PC-3 (cell line): ENCODE data around the gene UBAC2. TPM values are rescaled to one million over a fixed set of nuclear protein-coding genes. Genes with fewer than 3 reads are reported as not detected.
"Not testable (repeated sequence)": the region's sequence is repeated elsewhere in the genome, so short reads cannot be mapped to it uniquely, and the experiment has no call there.

ENCODE experiments used
- ATAC-seq: fragments of 200-7000 bp; cut with Tn5 transposase; 2 replicates; pipeline ENCODE4 v1.9.1; 2020; ENCODE audit warnings: mild to moderate bottlenecking, moderate library complexity
- BruUV-seq: library from RNA; stranded (reverse); fragments of 400-500 nt; replicated peaks from 2 replicates; lab custom pipeline; 2021; lab: Mats Ljungman, UMichigan
- CTCF ChIA-PET: fragments of 300-600 bp; sonication (Branson Sonifier 250); formaldehyde crosslinking; loops from one replicate; lab custom pipeline; 2022; ENCODE audit warnings: antibody characterized with exemption; lab: Charles Lee
- POLR2A ChIA-PET: fragments of 300-600 bp; sonication (Branson Sonifier 250); formaldehyde crosslinking; loops from one replicate; lab custom pipeline; 2022; ENCODE audit warnings: antibody characterized with exemption; ENCODE audit not compliant: unreplicated experiment; lab: Charles Lee
- DNase-seq: peaks from one replicate; pipeline ENCODE4 v3.0.0-alpha.2; 2015
- H2AFZ ChIP-seq: fragments of 300-600 bp; sonication (generic); 2 replicates; pipeline ENCODE4 v1.6.0; 2016; ENCODE audit warnings: antibody characterized with exemption, low read length
- H3F3A ChIP-seq: fragments of 300-600 bp; sonication (generic); one replicate; pipeline ENCODE4 v1.6.0; 2017; ENCODE audit warnings: antibody characterized with exemption, low read length, control low read depth, mild to moderate bottlenecking; ENCODE audit not compliant: unreplicated experiment
- H3K27ac ChIP-seq: fragments of 300-600 bp; sonication (generic); 2 replicates; pipeline ENCODE4 v1.5.1; 2016; ENCODE audit warnings: mild to moderate bottlenecking, low read length
- H3K27me3 ChIP-seq: fragments of 300-600 bp; sonication (generic); 2 replicates; pipeline ENCODE4 v1.6.1; 2016; ENCODE audit warnings: low read length, mixed read lengths
- H3K36me3 ChIP-seq: fragments of 300-600 bp; sonication (generic); 2 replicates; pipeline ENCODE4 v1.6.1; 2016; ENCODE audit warnings: low read depth, mixed run types, low read length, mixed read lengths
- H3K4me1 ChIP-seq: fragments of 300-600 bp; sonication (generic); 2 replicates; pipeline ENCODE4 v1.5.1; 2016; ENCODE audit warnings: low read length; ENCODE audit not compliant: insufficient read depth
- H3K4me2 ChIP-seq: fragments of 300-600 bp; sonication (generic); 2 replicates; pipeline ENCODE4 v1.6.0; 2016; ENCODE audit warnings: low read length
- H3K4me3 ChIP-seq: fragments of 300-600 bp; sonication (generic); 2 replicates; pipeline ENCODE4 v1.5.1; 2016; ENCODE audit warnings: mild to moderate bottlenecking, low read length, mixed read lengths
- H3K79me2 ChIP-seq: fragments of 300-600 bp; sonication (generic); 2 replicates; pipeline ENCODE4 v1.6.1; 2017; ENCODE audit warnings: low read length, mixed read lengths
- H3K9ac ChIP-seq: fragments of 300-600 bp; sonication (generic); 2 replicates; pipeline ENCODE4 v1.6.0; 2016; ENCODE audit warnings: mild to moderate bottlenecking, low read length
- H3K9me2 ChIP-seq: fragments of 300-600 bp; sonication (generic); replicated peaks from 2 replicates; pipeline ENCODE4 v1.6.1; 2016; ENCODE audit warnings: mixed run types, low read length, mixed read lengths
- H3K9me3 ChIP-seq: fragments of 300-600 bp; sonication (generic); 2 replicates; pipeline ENCODE4 v1.6.1; 2016; ENCODE audit warnings: low read length, mixed read lengths
- H4K20me1 ChIP-seq: fragments of 300-600 bp; sonication (generic); 2 replicates; pipeline ENCODE4 v1.6.1; 2016; ENCODE audit warnings: low read length, mixed read lengths
- EZH2 ChIP-seq: fragments of 300-600 bp; sonication (generic); IDR thresholded peaks from one replicate; pipeline ENCODE4 v1.6.1; 2017; ENCODE audit warnings: antibody characterized with exemption, mild to moderate bottlenecking, low read length; ENCODE audit not compliant: unreplicated experiment
- EZH2phosphoT487 ChIP-seq: fragments of 300-600 bp; sonication (generic); IDR thresholded peaks from 2 replicates; pipeline ENCODE4 v1.6.1; 2018; ENCODE audit warnings: mild to moderate bottlenecking, antibody characterized with exemption, low read length, borderline replicate concordance
- intact Hi-C: fragments of 100-400 bp; cut with micrococcal nuclease; formaldehyde crosslinking; loops from 2 replicates; pipeline ENCODE4 v1.9.0; 2023
- total RNA-seq: library from RNA; depleted of rRNA; stranded (reverse); fragments of >200 nt; gene quantifications from 2 replicates; pipeline ENCODE4 v1.2.3, GENCODE V29; 2014
- TF ChIP-seq, protein P1 (sequence below): fragments of 300-600 bp; sonication (generic); conservative IDR thresholded peaks from 2 replicates; pipeline ENCODE4 v1.5.1; 2017; ENCODE audit warnings: antibody characterized with exemption, low read depth, mild to moderate bottlenecking, low read length

Gene UBAC2
- total RNA-seq, 1 experiment from 2014 or later: 34.5 TPM

DNA sequence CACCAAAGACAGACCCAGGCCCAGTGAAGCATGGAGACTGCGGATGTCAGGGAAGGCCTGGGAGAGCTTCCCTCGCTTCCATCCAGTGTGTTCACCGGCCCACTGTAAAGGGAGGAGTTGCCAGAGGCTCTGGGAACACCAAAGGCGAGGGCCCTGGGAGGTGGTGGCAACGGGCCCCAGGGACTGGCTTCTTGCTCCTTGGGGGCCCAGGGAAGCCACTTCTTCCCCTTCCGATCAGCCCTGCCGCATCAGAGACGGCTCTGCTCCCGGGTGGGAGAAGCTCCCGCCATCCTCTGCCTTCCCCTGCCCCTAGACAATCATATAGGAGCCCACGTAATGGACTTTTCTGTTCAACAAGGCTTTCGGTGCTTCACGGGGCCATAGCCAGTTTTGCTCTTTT is 189.9 kb downstream of the UBAC2 start:
- no peaks in the 10 kb centered on the region for H4K20me1 ChIP-seq
- H3K36me3 ChIP-seq: peaks cover 4% of the 10 kb centered on the region; the same call in 1 of the 2 replicates
- H3K9me2 ChIP-seq: no peaks in the 10 kb centered on the region
- H3K9ac ChIP-seq: no peak overlapping the region
- DNase-seq (no peak), ATAC-seq (no peak)
- H3K9me3 ChIP-seq: no peaks in the 10 kb centered on the region
- no peaks in the 10 kb centered on the region for H3K4me1 ChIP-seq
- H2AFZ ChIP-seq: no peak overlapping the region
- H3F3A ChIP-seq: no peaks in the 10 kb centered on the region
- no peak for TF ChIP-seq EZH2phosphoT487
- TF ChIP-seq EZH2: no peak
- TF ChIP-seq, protein P1, sequence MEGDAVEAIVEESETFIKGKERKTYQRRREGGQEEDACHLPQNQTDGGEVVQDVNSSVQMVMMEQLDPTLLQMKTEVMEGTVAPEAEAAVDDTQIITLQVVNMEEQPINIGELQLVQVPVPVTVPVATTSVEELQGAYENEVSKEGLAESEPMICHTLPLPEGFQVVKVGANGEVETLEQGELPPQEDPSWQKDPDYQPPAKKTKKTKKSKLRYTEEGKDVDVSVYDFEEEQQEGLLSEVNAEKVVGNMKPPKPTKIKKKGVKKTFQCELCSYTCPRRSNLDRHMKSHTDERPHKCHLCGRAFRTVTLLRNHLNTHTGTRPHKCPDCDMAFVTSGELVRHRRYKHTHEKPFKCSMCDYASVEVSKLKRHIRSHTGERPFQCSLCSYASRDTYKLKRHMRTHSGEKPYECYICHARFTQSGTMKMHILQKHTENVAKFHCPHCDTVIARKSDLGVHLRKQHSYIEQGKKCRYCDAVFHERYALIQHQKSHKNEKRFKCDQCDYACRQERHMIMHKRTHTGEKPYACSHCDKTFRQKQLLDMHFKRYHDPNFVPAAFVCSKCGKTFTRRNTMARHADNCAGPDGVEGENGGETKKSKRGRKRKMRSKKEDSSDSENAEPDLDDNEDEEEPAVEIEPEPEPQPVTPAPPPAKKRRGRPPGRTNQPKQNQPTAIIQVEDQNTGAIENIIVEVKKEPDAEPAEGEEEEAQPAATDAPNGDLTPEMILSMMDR: no peak
- H3K4me2 ChIP-seq: no peak overlapping the region
- H3K79me2 ChIP-seq: no peaks in the 10 kb centered on the region
- ChIA-PET POLR2A (no interaction called here), CTCF (no interaction called here)
- no TSS peak for BruUV-seq
- intact Hi-C loops: no loop called here
- no peaks in the 10 kb centered on the region for H3K27me3 ChIP-seq
- H3K4me3 ChIP-seq: no peak overlapping the region
- no peak overlapping the region for H3K27ac ChIP-seq

DNA sequence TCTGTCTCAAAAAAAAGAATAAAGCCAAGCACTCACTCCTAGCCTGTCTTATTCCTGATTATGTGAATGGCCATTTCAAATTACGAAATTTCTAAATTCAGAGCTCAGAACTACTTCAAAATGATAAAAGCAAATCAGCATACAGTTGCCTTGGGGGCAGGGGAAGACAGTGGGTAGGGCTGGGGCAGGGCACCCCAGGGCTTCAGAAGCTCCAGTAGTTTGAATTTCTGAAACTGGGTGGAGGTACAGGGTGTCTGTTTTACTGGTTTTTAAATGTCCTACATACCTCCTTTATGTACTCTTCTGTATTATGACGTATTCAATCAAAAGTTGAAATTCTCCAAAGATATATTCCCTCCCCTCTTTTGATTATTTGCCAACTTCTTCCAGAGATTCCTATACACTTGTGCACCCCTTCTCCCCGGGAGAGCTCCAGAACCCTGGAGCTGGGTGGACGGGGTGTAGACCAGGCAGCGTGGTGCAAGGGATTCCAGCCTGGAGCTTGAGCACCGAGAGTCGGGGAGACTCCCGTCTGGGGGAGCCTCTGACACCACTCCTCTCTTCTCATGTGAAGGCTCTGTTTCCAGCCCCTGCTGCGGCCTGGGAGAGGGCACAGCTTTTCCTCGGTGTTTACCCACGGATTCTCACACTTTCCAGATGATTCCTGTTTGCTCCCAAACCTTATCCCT is 191.3 kb downstream of the UBAC2 start:
- no peak overlapping the region for H3K4me2 ChIP-seq
- no TSS peak for BruUV-seq
- no peaks in the 10 kb centered on the region for H4K20me1 ChIP-seq
- DNase-seq: no peak
- no peak for ATAC-seq
- H3K79me2 ChIP-seq: no peaks in the 10 kb centered on the region
- no peak overlapping the region for H3K4me3 ChIP-seq
- H3K9me3 ChIP-seq: no peaks in the 10 kb centered on the region
- H3F3A ChIP-seq: no peaks in the 10 kb centered on the region
- CTCF ChIA-PET: no interaction called here
- H3K9me2 ChIP-seq: no peaks in the 10 kb centered on the region
- POLR2A ChIA-PET: no interaction called here
- no peak overlapping the region for H3K9ac ChIP-seq
- H3K27me3 ChIP-seq: no peaks in the 10 kb centered on the region
- no peaks in the 10 kb centered on the region for H3K4me1 ChIP-seq
- TF ChIP-seq EZH2: no peak
- TF ChIP-seq, protein P1: no peak
- TF ChIP-seq EZH2phosphoT487: no peak
- no peak overlapping the region for H3K27ac ChIP-seq
- intact Hi-C loops: no loop called here
- H2AFZ ChIP-seq: no peak overlapping the region
- peaks cover 4% of the 10 kb centered on the region; the same call in 1 of the 2 replicates for H3K36me3 ChIP-seq

DNA sequence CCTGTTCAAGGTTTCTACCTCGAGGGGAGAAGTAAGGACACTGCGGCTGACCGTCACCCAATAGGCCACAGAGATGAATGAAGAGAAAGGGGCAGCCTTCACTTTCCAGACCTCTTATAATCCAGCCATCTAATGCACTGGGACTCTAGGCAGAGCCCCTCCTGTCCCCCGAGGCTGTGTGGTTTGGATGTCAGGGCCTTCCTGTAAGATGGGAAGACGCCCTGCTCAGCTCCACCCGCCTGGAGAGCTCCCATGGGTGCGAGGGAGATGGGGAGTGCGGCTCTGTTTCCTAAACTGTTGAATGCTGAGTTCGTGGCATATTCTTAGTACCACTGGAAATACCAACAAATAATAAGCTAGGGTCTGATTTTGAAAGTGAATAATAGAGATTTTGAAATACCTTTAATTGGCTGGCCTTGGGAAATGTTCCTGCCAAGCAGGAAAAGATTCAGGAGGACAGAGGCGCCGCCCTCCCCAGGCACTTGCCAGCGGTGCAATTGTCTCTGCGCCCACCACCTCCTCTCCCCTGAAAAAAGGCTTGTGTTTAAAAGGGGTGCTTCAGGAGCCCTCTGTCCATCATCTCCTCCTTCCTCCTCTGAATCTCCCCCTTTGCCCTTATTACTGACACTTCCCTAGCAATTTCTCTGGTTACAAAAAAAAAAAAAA is 191.9 kb downstream of the UBAC2 start:
- no peaks in the 10 kb centered on the region for H3K9me3 ChIP-seq
- no peaks in the 10 kb centered on the region for H3K27me3 ChIP-seq
- ATAC-seq (no peak), DNase-seq (no peak)
- TF ChIP-seq EZH2 (no peak), EZH2phosphoT487 (no peak)
- TF ChIP-seq, protein P1: no peak
- intact Hi-C loops: no loop called here
- no peak overlapping the region for H3K9ac ChIP-seq
- no TSS peak for BruUV-seq
- H3F3A ChIP-seq: no peaks in the 10 kb centered on the region
- CTCF ChIA-PET: no interaction called here
- H3K9me2 ChIP-seq: no peaks in the 10 kb centered on the region
- H2AFZ ChIP-seq: no peak overlapping the region
- H3K79me2 ChIP-seq: no peaks in the 10 kb centered on the region
- POLR2A ChIA-PET: no interaction called here
- no peaks in the 10 kb centered on the region for H3K4me1 ChIP-seq
- H3K4me2 ChIP-seq: no peak overlapping the region
- H3K4me3 ChIP-seq: no peak overlapping the region
- H4K20me1 ChIP-seq: no peaks in the 10 kb centered on the region
- H3K27ac ChIP-seq: no peak overlapping the region
- no peaks in the 10 kb centered on the region for H3K36me3 ChIP-seq

DNA sequence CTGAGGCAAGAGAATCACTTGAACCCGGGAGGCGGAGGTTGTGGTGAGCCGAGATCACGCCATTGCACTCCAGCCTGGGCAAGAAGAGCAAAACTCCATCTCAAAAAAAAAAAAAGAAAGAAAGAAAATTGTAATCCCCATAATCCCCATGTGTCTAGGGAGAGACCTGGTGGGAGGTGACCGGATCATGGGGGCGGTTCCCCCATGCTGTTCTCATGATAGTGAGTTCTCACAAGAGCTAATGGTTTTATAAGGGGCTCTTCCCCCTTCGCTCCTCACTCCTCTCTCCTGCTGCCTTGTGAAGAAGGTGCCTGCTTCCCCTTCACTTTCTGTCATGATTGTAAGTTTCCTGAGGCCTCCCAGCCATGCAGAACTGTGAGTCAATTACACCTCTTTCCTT is 192.7 kb downstream of the UBAC2 start:
- ATAC-seq, H3F3A ChIP-seq, H3K9ac ChIP-seq, H3K79me2 ChIP-seq, H4K20me1 ChIP-seq, H3K4me1 ChIP-seq, H3K9me2 ChIP-seq, H3K27me3 ChIP-seq, H2AFZ ChIP-seq, H3K27ac ChIP-seq, H3K4me3 ChIP-seq, BruUV-seq, intact Hi-C loops, H3K9me3 ChIP-seq, H3K36me3 ChIP-seq, DNase-seq, H3K4me2 ChIP-seq, POLR2A ChIA-PET, CTCF ChIA-PET: not testable (repeated sequence)
